GM12801 (cell line): Measurements from ENCODE around the gene HABP4.

Experiments
- TF ChIP-seq, protein P1 (sequence below): IDR thresholded peaks from one replicate; pipeline ENCODE4 v1.5.1; 2011; ENCODE audit warnings: control low read depth; ENCODE audit not compliant: insufficient read length; ENCODE audit errors: extremely low read depth

The HABP4 gene

DNA sequence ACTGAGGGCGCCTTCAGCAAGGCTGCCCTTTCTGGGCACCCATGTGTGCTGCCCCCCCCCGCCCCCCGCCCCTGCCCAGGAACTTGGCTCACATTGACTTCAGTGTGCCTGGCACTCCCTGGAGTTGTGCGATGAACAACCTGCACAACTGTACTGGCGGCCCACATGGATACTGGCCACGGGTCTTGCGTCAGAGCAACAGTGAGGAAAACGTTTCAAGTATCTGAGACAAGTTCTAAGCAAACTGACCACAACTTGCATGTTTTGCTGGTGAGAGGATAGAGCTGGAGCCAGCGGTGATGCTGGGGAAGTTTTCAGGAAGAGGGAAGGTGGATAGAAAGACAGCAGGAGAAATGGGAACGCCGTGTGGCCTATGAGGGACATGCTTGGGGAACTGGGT is 45.4 kb downstream of the HABP4 start:
- TF ChIP-seq, protein P1, sequence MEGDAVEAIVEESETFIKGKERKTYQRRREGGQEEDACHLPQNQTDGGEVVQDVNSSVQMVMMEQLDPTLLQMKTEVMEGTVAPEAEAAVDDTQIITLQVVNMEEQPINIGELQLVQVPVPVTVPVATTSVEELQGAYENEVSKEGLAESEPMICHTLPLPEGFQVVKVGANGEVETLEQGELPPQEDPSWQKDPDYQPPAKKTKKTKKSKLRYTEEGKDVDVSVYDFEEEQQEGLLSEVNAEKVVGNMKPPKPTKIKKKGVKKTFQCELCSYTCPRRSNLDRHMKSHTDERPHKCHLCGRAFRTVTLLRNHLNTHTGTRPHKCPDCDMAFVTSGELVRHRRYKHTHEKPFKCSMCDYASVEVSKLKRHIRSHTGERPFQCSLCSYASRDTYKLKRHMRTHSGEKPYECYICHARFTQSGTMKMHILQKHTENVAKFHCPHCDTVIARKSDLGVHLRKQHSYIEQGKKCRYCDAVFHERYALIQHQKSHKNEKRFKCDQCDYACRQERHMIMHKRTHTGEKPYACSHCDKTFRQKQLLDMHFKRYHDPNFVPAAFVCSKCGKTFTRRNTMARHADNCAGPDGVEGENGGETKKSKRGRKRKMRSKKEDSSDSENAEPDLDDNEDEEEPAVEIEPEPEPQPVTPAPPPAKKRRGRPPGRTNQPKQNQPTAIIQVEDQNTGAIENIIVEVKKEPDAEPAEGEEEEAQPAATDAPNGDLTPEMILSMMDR = no peak

DNA sequence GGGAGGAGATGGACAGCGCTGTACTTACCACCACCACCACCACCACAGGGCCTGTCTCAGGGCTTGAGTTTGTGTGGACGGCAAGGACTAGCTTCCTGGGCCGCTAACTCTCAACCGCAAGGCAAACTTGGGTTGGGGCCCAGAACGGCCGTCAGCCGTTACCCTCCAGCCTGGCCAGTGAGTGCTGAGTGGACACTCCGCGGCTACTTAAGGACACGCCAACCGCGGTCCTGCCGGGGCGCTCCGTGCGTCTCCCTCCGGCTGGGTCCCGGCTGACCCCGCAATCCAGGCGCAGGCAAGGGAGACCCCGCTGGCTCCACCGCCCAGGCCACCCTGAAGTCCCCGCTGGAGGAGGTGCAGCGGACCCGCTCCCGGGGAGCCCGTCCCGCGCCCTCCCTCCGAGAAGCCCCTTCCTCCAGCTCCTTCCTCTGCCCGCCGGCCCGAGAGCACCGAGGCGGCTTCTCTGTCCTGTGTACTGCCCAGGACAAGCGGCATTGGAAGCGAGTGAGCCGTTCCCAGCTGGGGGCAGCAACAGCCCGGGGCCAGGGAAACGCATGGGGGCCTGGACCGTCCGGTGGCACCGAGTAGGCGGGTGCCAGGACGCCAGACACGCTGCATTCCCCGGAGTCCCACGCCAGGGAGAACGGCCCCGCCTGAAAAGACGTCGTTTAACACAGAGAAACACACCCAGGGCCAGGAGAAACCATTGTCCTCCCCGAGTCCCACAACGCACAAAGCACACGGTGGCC is 46.6 kb downstream of the HABP4 start:
- TF ChIP-seq, protein P1 = no peak

DNA sequence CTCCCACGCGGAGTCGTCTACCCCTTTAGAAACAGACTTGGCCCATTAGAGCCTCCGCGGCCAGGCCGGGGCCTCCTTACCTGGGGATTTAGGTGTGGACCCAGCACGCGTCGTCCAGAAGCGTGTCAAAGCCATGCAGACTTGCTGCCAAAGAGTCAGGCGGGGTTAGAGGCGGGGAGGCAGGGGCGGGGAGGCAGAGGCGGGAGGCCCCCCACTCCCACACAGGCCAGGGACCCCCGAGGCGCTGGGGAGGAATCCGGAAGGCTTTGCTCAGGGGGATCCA is 47.1 kb downstream of the HABP4 start:
- TF ChIP-seq, protein P1 = no peak

DNA sequence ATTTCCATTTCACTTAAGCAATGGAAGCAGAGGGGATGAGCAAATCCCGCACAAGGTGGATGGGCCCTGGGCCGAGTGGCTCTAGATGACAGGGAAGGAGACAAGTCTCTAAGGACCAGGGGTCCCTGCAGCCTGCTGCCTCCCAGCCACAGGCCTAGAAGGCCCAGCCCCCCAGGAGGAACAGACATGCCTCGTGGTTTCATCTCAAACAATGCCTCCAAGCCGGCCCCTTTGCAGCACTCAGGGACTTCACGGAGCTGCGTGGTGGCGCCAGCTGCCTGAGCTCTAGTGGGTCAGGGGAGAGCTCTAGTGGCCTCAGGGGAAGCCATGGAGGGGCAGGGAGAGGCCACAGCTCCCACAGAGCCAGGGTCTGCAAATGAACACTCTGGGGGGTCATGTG is 48.8 kb downstream of the HABP4 start:
- TF ChIP-seq, protein P1 = no peak

DNA sequence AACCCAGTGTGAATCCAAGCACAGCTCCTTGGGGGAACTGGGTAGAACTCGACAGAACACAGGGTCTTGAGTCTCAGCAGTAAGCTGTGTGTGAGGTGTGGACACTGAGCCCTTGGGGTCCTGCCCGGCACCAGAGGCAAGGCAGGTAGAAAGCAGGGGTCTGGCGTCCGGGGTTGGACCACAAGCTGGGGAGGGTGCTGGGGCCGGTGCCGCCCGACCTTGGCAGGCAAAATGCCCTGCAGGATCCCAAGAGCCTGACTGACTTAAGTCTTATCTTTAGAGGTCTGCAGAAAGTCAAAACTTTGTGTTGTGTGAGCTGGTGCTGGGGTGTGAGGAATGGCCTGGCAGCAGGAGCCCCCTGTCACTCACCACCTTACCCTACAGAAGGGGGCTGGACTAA is 49.3 kb downstream of the HABP4 start:
- TF ChIP-seq, protein P1 = no peak

DNA sequence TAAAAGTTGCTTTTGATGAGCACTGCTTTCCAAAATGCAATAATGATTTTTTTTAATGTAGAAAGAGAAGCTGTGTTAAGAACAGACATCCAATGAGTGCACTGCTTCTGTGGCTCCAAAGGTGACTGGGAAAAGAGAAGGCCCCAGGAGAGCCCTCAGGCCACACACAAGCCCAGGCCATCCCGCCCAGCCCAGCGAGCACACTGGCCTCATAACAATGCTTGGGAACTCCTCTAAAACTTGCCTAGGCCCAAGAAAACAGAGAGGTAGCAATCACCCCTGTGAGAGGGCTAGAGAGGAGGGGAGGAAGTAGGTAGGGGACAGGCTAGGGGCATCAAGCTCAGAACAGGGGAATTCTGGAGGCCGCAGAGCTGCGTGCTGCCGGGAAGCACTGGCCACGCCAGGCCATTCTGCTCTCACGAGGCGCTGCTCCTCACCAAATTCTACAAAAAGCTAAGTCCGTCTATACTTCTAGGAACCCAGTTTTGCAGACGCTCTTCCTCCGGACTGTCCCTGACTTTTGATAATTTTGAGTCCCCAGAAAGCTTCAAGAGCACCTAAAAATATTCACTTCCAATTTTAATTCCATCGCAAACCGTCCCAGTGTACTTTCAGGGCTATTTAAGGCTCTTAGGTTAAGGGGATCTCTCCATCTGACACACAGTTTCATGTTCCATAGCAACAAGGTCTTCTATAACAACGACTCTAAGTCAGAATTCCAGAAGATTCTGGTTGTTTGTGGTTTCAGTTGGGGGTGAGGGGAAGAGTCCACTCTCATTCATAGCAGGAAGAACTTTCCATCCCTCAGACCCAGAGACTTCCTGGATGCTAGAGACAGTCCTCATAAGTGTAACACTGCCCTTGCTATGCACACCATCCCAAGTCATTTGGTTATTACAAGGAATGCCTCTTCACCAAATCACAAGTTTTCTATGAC is 51.0 kb downstream of the HABP4 start:
- TF ChIP-seq, protein P1 = no peak

DNA sequence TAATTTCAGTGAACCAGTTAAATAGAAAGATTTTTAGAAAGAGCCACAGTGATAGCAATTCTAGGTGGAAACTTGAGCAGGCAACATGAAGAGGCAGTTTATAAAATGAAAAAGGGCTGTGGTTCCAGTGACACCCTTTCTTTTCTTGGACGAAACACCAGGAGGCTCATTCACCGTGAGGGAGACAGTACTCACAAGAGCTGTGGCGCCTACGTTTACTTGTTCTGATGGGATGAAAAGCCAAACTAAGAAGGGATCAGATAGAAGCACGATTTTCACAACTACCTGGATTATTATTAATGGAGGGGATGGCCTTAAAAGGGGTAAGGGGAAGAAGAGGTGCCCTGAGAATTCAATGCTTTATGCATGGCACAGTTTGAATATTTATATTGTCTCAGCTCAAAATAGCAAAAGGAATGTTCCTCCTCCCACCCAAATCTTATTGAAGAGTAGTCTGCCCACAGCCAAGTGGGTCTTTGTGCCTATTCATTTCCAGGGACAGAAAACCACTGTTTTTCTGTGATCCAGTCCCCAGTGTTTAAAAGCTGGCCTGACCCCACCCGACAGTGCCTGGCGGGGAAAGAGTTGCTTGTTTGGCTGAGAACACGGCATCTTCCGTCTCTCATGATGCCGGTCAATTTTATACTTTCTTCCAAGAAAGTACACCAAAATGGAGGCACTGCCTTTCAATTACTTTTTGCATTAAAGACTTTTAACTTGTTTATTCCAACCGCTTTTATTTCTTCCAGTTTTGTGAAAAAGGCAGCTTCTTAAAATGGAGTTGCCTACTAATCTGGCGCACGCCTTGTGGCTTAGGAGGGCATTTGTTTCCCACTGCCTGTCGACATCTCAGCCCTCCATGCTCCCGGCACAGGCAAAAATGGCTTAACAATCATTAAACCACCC is 51.9 kb downstream of the HABP4 start:
- TF ChIP-seq, protein P1 = no peak
